Activated CD4-positive, alpha-beta T cell treated with anti-CD3 and anti-CD28 coated beads, Interleukin-2, Interleukin-4, amounts not matched to agents 100 ng/mL and 50 ng/mL, durations not matched to agents 16 hours and 8 hours (primary cell): ENCODE measurements around the gene AANAT.

Source experiments
- DNase-seq: peaks from one replicate; pipeline ENCODE4 v3.0.0-alpha.2; 2020; ENCODE audit warnings: low spot score

The AANAT gene

DNA sequence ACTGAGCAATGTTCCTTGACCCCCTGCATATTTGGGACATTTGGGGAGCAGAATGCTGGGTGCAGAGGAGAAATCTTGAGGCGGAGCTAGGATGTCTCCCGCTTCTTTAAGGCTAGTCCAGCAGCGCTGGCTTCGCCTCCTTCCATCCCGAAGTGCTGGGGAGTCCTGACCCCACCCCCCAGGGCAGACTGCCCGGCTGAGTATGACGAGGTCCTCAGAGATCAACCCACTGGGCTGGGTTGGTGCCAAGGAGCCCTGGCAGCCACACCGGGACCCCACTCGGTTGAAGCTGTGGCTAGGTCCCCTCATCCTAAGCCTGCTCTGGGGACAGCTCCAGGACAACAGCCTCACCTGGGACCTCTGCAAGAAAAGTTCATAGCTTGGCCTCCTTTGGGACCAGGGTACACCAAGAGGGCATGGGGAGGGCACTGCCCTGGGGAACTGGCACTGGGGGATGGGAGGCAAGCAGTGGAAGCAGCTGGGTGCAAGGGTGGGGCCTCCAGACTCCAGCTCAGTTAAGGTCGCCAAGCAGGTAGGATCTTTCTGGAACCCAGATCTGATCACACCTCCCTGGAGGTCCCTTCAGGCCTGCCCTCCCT, 22.8 kb downstream of the AANAT start:
- no peak for DNase-seq

DNA sequence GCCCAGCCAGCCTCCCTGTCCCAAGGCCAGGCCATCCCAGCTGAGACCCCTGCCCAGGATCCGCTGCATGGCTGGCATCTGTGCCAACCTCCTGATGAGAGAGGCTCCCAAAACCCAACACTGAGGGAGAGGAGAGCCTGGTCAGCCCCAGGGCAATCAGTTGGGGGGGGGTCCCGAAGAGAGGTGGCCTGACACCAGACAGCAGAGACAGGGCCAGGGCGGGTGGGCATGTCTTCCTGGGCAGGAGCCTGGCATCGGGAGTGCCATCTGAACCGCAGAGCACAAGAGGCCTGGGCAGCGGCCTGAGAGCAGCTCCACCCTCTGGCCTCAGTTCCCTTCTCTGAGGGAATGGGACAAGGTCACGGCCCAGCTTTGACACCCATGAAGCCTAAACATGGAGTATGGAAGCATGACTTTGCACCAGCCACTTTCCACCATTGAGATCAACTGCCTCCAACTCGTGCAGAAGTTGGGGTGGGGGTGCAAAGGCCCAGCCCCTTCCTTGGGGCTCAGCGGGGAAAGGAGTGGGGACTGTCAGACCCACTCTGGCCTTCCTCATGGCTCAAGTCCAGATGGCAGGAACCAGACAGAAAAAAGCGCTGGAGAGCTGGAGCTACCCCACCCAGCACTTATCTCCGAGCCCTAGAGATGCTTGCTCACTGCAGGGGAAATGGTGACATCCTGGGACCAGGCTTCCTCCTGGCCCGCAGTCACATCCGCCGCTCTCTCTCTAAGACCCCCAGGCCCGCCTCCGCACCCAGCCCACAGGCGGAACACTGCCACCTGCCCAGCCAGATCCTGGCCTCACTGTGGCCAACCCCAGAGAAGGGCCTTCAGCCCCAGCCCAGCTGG, 24.1 kb downstream of the AANAT start:
- no peak for DNase-seq

DNA sequence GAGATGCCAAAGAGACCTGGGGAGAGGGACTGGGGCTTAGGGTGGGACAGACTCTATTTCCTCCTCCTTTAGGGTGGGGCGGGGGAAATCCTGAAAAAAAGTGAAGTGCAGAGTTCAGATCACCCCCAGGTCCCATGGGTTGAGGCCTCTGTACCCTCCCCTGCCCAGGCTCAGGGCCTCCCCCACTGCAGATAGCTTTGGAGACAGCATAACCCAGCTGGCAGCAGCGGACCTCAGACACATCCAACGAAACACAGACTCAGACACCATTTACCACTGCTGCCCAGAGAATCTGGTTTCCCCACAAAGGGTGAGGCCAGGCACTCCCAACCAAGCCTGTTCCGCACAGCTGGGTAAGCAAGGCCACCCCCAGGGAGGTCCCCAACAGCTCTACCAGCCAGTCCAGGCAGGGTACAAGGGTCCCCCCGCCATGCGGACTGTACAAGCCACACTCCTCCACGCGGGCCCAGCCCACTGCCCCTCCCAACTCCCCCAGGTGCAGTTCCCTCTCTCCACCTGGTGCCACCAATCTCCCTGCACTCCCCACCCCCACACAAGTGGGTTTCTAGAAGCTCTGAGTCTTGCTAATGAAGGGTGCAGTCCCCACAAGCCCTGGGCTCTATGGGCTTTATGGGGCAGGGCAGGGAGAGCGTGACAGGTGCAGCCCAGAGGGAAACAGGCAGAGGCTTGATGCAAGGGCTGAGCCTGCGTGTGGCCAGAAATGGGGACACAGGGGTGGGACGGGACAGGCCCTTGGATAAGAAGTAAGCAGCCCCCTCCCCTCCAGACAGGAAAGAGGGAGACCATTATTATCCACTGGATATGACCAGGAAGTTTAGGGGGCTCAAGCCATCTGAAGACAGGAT, 25.0 kb downstream of the AANAT start:
- no peak for DNase-seq

DNA sequence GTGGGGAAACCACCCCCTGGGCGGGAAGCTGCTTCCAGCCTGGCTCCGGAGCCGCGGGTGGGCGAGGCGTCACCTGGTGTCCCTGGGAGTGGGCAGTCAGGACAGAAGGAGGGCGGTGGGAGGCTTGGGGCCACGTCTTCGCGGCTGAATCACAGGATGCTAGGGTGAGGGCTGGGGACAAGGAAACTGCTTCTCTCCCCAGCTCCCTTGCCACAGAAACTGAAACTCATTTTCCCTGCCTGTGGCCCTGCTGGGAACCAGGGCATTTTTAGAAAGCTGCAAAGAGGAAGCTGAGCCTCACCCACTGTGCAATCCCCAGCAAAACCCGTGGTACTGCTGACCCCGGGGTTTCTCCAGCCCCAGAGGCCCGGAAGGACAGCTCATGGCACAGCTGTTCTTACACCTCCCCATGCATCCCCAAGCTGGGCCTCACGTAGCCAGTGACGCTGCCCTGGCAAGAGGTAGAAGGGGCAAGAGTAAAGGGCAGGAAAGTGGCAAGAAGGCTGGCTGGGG, 25.6 kb downstream of the AANAT start:
- peak; percentile 68 for DNase-seq

DNA sequence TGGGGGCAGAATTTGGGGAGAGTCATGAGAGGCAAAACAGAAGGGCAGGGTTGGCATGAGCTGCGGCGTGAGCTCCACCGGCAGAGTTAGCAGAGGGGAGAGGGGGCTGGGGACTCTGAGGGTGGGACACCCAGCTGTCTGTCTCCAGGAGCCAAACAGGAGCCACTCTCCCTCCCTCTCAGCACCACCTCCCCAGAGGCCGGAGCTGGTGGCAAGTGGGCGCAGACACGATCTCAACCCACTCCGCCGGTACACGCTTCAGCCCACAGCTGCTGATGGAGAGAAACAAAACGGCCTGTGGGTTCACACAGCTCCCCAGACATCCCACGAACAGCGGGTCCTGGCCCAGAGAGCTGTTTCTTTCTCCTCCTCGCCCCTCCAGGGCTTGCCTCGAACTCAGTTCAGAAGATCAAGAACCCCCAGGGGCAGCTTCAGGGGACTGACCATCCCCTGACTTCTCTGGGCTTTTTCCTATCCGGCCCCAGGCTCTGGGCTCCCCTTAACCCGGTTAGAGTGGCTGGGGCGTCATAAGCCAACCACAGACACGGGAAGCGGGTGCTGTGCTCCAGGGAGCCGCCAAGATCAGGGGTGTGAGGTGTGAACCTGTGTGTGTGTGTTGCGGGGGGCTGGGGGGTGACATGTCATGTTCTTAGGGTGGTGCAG, 26.2 kb downstream of the AANAT start:
- peak; percentile 27 for DNase-seq

DNA sequence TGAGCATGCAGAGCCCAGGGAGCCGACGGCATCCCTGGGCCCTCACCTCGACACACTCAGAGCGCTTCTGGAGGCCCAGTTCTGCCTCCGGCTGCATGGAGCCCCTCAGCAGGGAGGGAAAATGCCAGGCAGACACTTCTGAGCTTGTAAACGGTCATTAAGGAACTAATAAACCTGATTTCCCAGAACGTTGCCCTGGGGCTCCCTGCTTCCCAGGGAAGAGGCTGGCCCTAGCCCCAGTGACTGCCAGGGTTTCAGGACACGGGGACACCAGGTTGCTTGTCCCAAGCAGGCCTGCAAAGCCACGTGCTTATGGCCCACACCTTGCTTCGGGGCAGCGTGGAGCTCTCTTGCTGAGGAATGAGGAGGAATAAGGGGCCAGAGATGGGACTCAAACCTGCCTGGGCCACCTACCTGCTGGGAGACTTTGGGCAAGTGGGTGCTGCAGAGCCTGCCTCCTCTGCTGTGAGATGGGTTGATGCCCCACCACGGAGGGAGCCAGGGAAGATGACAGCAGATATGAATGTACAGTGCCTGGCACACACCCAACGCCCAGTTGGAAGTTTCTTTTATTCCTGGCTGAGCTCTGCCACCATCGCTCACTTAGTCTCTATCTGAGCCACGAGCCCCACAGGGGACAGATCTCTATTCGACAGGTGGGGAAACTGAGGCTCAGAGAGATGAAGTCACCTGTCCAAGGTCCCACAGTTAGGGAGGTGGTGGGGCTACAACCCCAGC, 28.4 kb downstream of the AANAT start:
- DNase-seq: no peak

DNA sequence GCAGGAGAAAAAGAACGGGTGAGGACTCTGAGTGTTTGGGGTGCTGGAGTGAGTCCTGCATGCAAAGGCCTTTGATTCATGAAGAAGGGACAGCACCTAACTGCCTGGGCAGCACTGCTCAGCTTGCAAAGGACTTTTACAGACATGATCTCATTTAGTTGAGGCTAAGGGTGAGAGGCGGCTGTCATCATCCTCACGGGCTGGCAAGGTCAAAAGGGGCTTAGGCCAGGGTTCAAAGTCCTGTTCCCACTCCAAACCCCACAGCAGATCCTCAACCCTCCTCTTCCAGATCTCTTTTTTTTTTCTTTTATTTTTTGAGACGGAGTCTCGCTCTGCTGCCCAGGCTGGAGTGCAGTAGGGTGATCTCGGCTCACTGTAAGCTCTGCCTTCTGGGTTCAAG, 29.1 kb downstream of the AANAT start:
- DNase-seq: no peak

DNA sequence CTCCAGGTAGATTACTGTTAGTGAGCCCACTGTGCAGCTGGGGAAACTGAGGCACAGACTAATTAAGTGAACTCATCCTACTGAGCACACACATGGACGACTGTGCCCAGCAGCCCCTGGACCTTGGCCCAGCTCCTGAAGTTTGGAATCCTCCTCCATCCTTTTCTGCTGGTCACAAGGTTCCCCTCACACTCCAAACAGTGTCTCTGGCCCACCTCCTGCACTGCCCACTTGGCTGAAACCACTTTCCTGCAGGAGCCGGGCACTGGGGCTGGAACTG, 30.2 kb downstream of the AANAT start:
- no peak for DNase-seq

DNA sequence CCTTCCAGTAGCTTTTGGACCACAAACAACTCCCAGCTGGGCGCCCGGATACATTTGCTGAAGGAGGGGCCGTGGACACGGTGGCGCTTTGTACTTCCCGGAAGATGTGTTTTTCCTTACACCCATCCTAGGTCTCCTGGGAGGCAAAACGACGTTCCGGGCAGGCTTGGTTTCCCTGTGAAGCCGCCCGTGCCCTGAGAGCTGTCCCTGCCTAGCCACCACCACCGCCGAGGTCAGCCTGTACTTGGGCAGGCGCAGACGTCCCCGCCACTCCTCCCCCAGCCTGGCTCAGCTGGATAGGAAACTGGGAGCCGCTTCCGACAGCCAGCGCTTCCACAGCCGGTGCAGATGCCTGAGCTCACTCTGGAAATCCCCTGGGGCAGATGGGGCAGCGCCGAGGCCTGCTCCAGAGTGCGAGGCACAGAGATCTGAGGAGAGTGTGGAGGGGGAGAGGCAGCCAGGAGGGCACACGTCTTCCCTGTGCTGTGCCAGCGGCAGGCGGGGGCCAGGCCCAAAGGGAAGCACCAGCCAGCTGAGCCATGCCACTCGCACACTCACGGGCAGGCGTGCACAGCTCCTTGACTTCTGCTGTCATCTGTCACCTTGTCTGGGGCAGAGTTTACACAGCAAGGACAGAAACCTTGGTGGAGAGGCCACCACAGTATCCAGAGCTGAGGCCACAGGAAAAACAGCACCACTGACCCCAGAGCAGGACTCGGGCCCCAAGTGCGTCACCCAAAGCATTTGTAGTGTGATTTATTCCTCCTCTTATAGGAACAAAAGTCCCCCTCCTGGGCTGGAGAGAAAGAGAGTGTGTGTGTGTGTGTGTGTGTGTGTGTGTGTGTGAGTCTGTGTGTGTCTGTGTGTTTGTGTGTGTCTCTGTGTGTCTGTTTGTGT, 30.8 kb downstream of the AANAT start:
- DNase-seq: no peak

DNA sequence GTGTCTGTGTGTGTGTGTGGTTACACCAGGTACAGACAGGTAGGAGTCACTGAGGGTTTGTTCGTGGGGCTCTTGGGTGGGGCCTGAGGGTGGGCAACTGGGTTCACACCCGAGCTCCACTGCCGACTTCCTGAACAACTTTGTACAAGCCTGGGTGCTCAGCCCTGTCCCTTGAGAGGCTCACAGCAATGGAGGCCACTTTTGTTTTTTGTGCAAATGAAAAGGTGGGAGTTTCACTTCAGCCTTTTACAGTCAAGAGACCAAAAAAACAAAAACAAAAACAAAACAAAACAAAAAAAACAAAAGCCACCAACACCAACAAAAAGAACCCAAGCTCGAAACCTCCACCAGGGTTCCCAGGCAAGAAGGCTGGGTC, 31.5 kb downstream of the AANAT start:
- DNase-seq: no peak

DNA sequence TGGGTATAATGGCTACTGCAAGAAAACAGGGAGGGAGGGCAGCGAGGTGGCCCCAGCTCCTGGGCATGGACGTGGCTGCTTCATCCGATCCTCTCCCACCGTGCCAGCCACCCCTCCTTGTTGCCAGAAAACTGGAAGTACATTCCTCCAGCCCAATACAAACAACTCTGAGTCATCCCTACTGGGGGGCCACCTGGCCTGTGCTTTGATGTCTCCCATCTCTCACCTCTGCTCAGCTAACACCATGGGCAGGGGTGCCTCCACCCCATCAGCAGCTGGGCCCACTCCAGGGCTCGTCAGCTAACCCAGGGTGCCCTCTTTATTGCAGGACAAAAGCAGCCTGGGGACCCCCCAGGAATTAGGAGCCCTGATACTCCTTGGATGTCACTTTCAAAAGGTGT, 31.9 kb downstream of the AANAT start:
- DNase-seq: no peak

DNA sequence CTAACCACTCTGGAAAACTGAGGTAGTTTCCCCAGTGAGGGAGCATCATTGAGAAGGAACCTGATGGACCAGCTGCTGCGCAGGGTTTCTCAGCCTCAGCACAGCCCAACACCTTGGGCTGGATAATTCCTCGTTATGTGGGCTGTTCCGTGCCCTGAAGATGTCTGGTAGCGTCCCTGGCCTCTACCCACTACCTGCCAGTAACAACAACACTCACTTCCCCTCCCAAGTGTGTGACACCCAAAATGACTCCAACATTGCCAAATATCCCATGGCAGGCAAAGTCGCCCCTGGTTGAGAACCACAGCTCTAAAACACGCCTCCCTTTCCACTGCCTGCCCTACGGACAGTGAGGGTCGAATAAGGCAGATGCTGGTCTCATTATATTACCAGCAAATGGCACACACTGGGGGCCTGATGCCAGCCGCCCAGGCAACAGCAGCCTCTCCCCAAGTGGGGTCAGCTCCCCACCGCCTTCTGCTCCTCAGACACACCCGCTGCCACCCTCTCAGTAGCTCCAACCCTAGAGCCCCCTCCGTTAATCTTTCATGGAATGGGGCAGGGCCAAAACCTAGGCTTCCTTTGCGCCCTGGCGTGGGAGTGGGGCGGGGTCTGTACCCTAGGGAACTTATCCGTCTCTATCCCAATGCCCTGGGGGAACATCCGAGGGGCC, 32.8 kb downstream of the AANAT start:
- peak; percentile 15 for DNase-seq

DNA sequence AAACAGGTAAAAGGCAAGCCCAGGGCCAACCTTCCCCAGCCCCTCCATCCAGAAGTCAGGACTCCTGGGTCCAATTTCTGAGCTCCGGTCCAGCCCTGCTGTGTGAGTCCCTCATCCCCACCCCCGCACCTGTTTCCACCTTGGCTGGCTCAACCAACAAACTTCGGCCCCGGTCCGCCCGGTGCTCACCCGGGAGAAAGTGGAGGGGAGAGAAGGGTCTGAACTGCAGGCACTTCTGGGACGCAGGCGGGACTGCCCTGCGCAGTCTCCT, 33.3 kb downstream of the AANAT start:
- no peak for DNase-seq

DNA sequence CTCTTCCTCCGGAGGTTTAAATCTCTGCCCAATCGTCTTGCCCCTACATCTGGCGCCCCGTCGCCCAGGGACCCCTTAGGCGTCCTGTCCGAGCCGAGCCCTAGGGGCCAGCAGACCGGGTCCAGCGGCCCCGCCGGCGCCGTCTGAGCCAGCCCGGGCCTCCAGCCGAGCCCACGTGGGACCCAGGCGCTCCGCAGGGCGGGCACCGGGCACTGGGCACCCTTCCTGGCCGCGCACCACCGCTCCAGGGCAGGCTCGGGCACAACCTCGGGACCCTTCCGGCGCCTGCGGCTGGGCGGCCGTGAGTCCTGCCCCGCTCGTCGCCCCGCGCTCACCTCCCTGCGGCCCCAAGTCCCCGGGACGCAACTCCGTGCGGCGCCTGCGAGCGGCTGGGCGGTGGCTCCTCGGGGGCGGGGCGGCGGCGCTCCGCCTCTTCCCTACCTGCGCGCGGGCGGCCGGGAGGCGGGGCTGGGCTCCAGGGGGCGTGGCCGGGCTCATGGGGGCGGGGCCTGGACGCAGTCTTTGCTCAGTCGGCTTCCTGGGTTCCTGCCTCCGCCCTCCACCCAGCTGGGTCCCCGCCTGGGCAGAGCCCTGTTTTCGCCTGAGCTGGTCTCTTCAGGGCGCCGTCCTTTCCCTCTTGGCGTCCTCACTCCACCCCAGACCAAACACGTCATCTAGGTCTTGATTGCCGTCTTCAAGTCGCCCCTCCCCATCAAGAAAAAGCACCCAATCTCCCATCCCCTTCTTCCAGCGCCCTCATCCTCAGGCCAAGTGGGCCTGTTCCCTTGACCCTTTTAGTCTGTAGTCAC, 33.8 kb downstream of the AANAT start, which contains the start of gene RHBDF2:
TSS of gene RHBDF2 (minus strand) at position 406 of the 809 bp plus-strand sequence. CDS start 19,899 bp downstream, outside the sequence.
- peak; percentile 96 for DNase-seq

DNA sequence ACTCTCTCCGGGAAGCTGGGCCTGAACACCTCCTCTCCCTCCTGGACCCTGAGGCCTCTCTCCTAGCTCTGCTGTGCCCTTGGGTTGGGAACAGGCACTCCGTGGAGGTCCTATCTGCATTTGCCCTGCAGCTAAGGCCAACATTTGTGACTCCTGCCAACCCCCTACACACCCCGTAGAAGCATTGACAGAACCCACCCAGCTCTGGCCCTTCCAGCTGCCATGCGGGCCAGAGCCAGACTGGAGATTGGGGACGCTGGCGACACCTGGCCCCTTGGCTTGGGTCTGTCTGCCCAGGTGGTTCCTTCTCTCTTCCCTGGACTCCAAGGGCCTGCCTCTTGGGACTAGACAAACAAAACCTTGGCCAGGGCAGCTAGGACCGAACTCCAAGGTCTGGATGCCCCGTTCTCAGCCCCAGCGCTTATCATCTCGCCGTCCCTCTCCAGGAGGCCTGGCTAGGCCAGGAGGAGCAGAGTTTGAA, 34.5 kb downstream of the AANAT start:
- no peak for DNase-seq

DNA sequence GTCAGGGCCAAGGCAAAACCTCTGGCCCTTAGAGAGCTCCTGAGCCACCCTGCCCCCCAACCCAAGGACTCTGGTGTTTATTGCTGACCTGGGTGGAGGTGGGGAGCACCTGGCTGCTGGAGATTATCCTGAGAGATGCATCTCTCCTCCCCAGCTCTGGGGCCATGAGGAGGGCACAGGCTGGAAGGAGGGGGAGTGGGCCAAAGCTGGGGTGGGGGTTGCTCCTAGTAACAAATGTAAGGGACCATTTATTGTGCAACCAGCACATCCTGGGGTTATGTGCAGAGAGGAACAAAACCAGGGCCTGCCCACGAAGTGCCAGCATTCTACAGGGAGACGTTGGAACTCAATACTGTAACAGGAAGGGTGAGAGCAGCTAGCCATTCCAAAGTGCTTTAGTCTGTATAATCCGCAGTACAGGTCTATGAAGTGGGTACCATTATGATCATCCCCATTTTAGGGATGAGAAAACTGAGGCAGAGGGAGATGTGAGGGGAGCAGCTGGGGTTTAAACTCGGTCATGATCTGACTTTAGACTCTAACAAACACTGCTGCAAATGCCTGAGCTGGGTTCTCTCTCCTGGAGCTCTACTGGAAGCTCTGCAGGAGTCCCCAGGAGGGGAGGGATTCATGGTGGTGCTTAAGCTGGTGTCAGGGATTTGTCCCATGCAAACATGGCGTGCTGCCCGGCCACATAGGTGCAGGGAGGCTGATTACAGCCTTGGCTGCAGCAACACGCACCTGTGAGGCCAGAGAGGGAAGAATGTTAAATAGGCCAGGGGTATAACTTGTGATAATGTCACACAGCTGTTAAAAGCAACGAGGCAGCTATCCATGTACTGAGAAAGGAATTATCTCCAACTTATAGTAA, 35.2 kb downstream of the AANAT start:
- DNase-seq: no peak

DNA sequence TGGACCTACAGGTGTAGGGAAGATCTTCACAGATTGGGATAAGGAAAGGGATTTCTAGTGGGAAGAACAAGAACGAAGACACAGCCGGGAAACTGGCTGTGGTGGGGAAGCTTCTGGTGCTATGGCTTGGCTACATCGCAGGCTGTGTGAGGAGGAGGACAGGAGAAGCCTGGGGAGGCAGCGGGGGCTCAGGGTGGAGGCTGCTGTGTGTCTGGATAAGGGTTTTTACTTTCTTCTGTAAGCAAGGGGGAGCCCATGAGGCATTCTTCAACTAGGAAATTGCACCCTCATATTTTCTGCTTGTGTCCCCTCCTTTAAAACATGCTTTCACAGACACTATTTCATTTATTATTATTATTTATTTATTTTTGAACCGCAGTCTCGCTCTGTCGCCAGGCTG, 36.7 kb downstream of the AANAT start:
- no peak for DNase-seq
